Activated CD8-positive, alpha-beta T cell treated with anti-CD3 and anti-CD28 coated beads, Interleukin-2, amount 10 ng/mL, durations not matched to agents 7 days and 5 days (primary cell): ENCODE data around the gene FKBP15. TPM values are rescaled to one million over a fixed set of nuclear protein-coding genes. Genes with fewer than 3 reads are reported as not detected.

Source experiments
- ATAC-seq: fragments of 150-1000 bp; cut with Tn5 transposase; one replicate; pipeline ENCODE4 v1.10.0; 2021; ENCODE audit warnings: moderate library complexity
- CTCF ChIA-PET: fragments of 350-600 bp; sonication (Branson Sonifier 250); formaldehyde crosslinking; loops from one replicate; lab custom pipeline; 2021; ENCODE audit warnings: antibody characterized with exemption; lab: Charles Lee
- POLR2A ChIA-PET: fragments of 350-600 bp; sonication (Branson Sonifier 250); formaldehyde crosslinking; loops from one replicate; lab custom pipeline; 2021; ENCODE audit warnings: antibody characterized with exemption; lab: Charles Lee
- DNase-seq: peaks from one replicate; pipeline ENCODE4 v3.0.0-alpha.2; 2020
- H3K27ac Mint-ChIP-seq: one replicate; pipeline ENCODE4 v1.8.0; 2021; ENCODE audit warnings: mild to moderate bottlenecking, mixed read lengths
- H3K27me3 Mint-ChIP-seq: one replicate; pipeline ENCODE4 v1.8.0; 2021; ENCODE audit warnings: low read depth, mixed read lengths
- H3K36me3 Mint-ChIP-seq: one replicate; pipeline ENCODE4 v1.8.0; 2021; ENCODE audit warnings: low read depth, mixed read lengths
- H3K4me1 Mint-ChIP-seq: one replicate; pipeline ENCODE4 v1.8.0; 2021; ENCODE audit warnings: low read depth, mixed read lengths
- H3K4me3 Mint-ChIP-seq: one replicate; pipeline ENCODE4 v1.8.0; 2021; ENCODE audit warnings: mild to moderate bottlenecking, mixed read lengths
- H3K9me3 Mint-ChIP-seq: one replicate; pipeline ENCODE4 v1.8.0; 2022; ENCODE audit warnings: mixed read lengths; ENCODE audit not compliant: insufficient read depth
- total RNA-seq, 2 experiments: library from RNA; stranded (reverse); gene quantifications; one replicate each; pipeline ENCODE4 v1.2.3, GENCODE V29; 2021

Gene FKBP15
- total RNA-seq, 2 experiments from 2014 or later: 34.5 to 36.3 TPM

- no peak for ATAC-seq
- CTCF ChIA-PET: no interaction called here
Measured at GRCh38 chr9:113215132-113215531, 5.9 kb downstream of the FKBP15 start.

GRCh38 chr9:113210815-113211214 is 10.3 kb downstream of the FKBP15 start:
- no peaks in the 10 kb centered on the region for H3K27me3 Mint-ChIP-seq
- no peak for ATAC-seq
- H3K36me3 Mint-ChIP-seq: peaks cover 57% of the 10 kb centered on the region
- CTCF ChIA-PET: no interaction called here
- POLR2A ChIA-PET: interaction anchor here (0.6 kb wide), 1 partner anchor 9 kb away, joined by 3 read pairs; no protein-coding TSS in a partner anchor
- no peak overlapping the region for H3K27ac Mint-ChIP-seq
- no peaks in the 10 kb centered on the region for H3K9me3 Mint-ChIP-seq
- H3K4me1 Mint-ChIP-seq: peaks cover 6% of the 10 kb centered on the region
- no peak for DNase-seq
- H3K4me3 Mint-ChIP-seq: no peak overlapping the region

More at GRCh38 chr9:113215132-113215531, 5.9 kb downstream of the FKBP15 start:
- no peak overlapping the region for H3K4me3 Mint-ChIP-seq
- no peaks in the 10 kb centered on the region for H3K27me3 Mint-ChIP-seq
- no peak for DNase-seq
- no peaks in the 10 kb centered on the region for H3K9me3 Mint-ChIP-seq
- H3K4me1 Mint-ChIP-seq: peaks cover 28% of the 10 kb centered on the region
- POLR2A ChIA-PET: no interaction called here
- peaks cover 35% of the 10 kb centered on the region for H3K36me3 Mint-ChIP-seq
- H3K27ac Mint-ChIP-seq: no peak overlapping the region

GRCh38 chr9:113205861-113206260 is 15.2 kb downstream of the FKBP15 start:
- ChIA-PET CTCF (interaction anchor here (1.3 kb wide), 2 partner anchors 13 to 14 kb away, joined by 3 read pairs; no protein-coding TSS in a partner anchor), POLR2A (interaction anchor here (1.3 kb wide), 1 partner anchor 14 kb away, joined by 3 read pairs; no protein-coding TSS in a partner anchor)
- Mint-ChIP-seq H3K27ac (no peak overlapping the region), H3K9me3 (no peaks in the 10 kb centered on the region), H3K4me3 (no peak overlapping the region), H3K27me3 (no peaks in the 10 kb centered on the region), H3K36me3 (peaks cover 70% of the 10 kb centered on the region), H3K4me1 (no peaks in the 10 kb centered on the region)
- DNase-seq (no peak), ATAC-seq (no peak)

GRCh38 chr9:113205432-113205831 is 15.6 kb downstream of the FKBP15 start:
- Mint-ChIP-seq H3K4me3 (no peak overlapping the region), H3K4me1 (no peaks in the 10 kb centered on the region), H3K27me3 (no peaks in the 10 kb centered on the region), H3K36me3 (peaks cover 66% of the 10 kb centered on the region), H3K9me3 (no peaks in the 10 kb centered on the region), H3K27ac (no peak overlapping the region)
- ChIA-PET CTCF (interaction anchor here (1.3 kb wide), 1 partner anchor 12 kb away, joined by 3 read pairs; no protein-coding TSS in a partner anchor), POLR2A (no interaction called here)
- ATAC-seq: no peak
- DNase-seq: no peak

- POLR2A ChIA-PET: no interaction called here
- H3K4me1 Mint-ChIP-seq: no peaks in the 10 kb centered on the region
- no peak overlapping the region for H3K4me3 Mint-ChIP-seq
- no peak overlapping the region for H3K27ac Mint-ChIP-seq
- no peaks in the 10 kb centered on the region for H3K9me3 Mint-ChIP-seq
- no peaks in the 10 kb centered on the region for H3K27me3 Mint-ChIP-seq
- CTCF ChIA-PET: no interaction called here
- DNase-seq (no peak), ATAC-seq (no peak)
- peaks cover 69% of the 10 kb centered on the region for H3K36me3 Mint-ChIP-seq
Measured at GRCh38 chr9:113199683-113200329, 21.3 kb downstream of the FKBP15 start.

- Mint-ChIP-seq H3K36me3 (peaks cover 52% of the 10 kb centered on the region), H3K4me3 (no peak overlapping the region), H3K27ac (no peak overlapping the region), H3K9me3 (no peaks in the 10 kb centered on the region), H3K4me1 (peaks cover 7% of the 10 kb centered on the region), H3K27me3 (no peaks in the 10 kb centered on the region)
- CTCF ChIA-PET: interaction anchor here (1.2 to 1.5 kb wide), 2 partner anchors 14 to 27 kb away, joined by 3 to 4 read pairs; no protein-coding TSS in a partner anchor
- DNase-seq (no peak), ATAC-seq (no peak)
- POLR2A ChIA-PET: no interaction called here
Measured at GRCh38 chr9:113192455-113192854, 28.6 kb downstream of the FKBP15 start.

- ChIA-PET CTCF (interaction anchor here (1.4 kb wide), 1 partner anchor 31 kb away, joined by 3 read pairs; no protein-coding TSS in a partner anchor), POLR2A (no interaction called here)
- peaks cover 60% of the 10 kb centered on the region for H3K36me3 Mint-ChIP-seq
- no peak overlapping the region for H3K4me3 Mint-ChIP-seq
- no peaks in the 10 kb centered on the region for H3K9me3 Mint-ChIP-seq
- no peaks in the 10 kb centered on the region for H3K27me3 Mint-ChIP-seq
- DNase-seq (no peak), ATAC-seq (no peak)
- H3K4me1 Mint-ChIP-seq: peaks cover 7% of the 10 kb centered on the region
- H3K27ac Mint-ChIP-seq: peak overlapping the region; percentile 54
Measured at GRCh38 chr9:113187929-113188595, 33.0 kb downstream of the FKBP15 start.

GRCh38 chr9:113186137-113186755 is 34.8 kb downstream of the FKBP15 start:
- POLR2A ChIA-PET: interaction anchor here (0.6 kb wide), 1 partner anchor 35 kb away, joined by 3 read pairs; the partner anchor contains the start of gene SLC31A1
- DNase-seq: no peak
- peaks cover 67% of the 10 kb centered on the region for H3K36me3 Mint-ChIP-seq
- H3K4me1 Mint-ChIP-seq: peaks cover 7% of the 10 kb centered on the region
- H3K4me3 Mint-ChIP-seq: no peak overlapping the region
- no peak for ATAC-seq
- no peaks in the 10 kb centered on the region for H3K27me3 Mint-ChIP-seq
- H3K9me3 Mint-ChIP-seq: no peaks in the 10 kb centered on the region
- H3K27ac Mint-ChIP-seq: no peak overlapping the region
- CTCF ChIA-PET: interaction anchor here (1.0 to 1.2 kb wide), 2 partner anchors 74 to 89 kb away, joined by 4 to 5 read pairs; partner anchors contain the start of gene CDC26

- POLR2A ChIA-PET: no interaction called here
- H3K27me3 Mint-ChIP-seq: no peaks in the 10 kb centered on the region
- peaks cover 71% of the 10 kb centered on the region for H3K36me3 Mint-ChIP-seq
Measured at GRCh38 chr9:113185271-113185670, 35.8 kb downstream of the FKBP15 start.

GRCh38 chr9:113184539-113184938 is 36.5 kb downstream of the FKBP15 start:
- no peak overlapping the region for H3K4me3 Mint-ChIP-seq
- H3K36me3 Mint-ChIP-seq: peaks cover 68% of the 10 kb centered on the region
- CTCF ChIA-PET: interaction anchor here (0.9 kb wide), 1 partner anchor 11 kb away, joined by 3 read pairs; no protein-coding TSS in a partner anchor
- POLR2A ChIA-PET: no interaction called here
- H3K27ac Mint-ChIP-seq: no peak overlapping the region
- H3K4me1 Mint-ChIP-seq: peaks cover 7% of the 10 kb centered on the region
- H3K27me3 Mint-ChIP-seq: no peaks in the 10 kb centered on the region
- ATAC-seq (no peak), DNase-seq (no peak)
- H3K9me3 Mint-ChIP-seq: no peaks in the 10 kb centered on the region

More at GRCh38 chr9:113185271-113185670, 35.8 kb downstream of the FKBP15 start:
- Mint-ChIP-seq H3K4me1 (peaks cover 7% of the 10 kb centered on the region), H3K9me3 (no peaks in the 10 kb centered on the region), H3K27ac (no peak overlapping the region), H3K4me3 (no peak overlapping the region)
- CTCF ChIA-PET: interaction anchor here (1.2 kb wide), 1 partner anchor 90 kb away, joined by 4 read pairs; the partner anchor contains the start of gene CDC26
- DNase-seq (no peak), ATAC-seq (no peak)

GRCh38 chr9:113183956-113184488 is 37.1 kb downstream of the FKBP15 start:
- Mint-ChIP-seq H3K27me3 (no peaks in the 10 kb centered on the region), H3K9me3 (no peaks in the 10 kb centered on the region), H3K27ac (no peak overlapping the region), H3K36me3 (peaks cover 70% of the 10 kb centered on the region), H3K4me3 (no peak overlapping the region), H3K4me1 (peaks cover 7% of the 10 kb centered on the region)
- POLR2A ChIA-PET: no interaction called here
- no peak for DNase-seq
- CTCF ChIA-PET: interaction anchor here (0.9 kb wide), 1 partner anchor 11 kb away, joined by 3 read pairs; no protein-coding TSS in a partner anchor
- ATAC-seq: no peak
